ENCODE measurements around the gene DNAAF9. TPM values are rescaled to one million over a fixed set of nuclear protein-coding genes. Genes with fewer than 3 reads are reported as not detected.

DNAAF9 gene
- total RNA-seq, 1 donor from 2014 or later = 18.6 TPM

DNA sequence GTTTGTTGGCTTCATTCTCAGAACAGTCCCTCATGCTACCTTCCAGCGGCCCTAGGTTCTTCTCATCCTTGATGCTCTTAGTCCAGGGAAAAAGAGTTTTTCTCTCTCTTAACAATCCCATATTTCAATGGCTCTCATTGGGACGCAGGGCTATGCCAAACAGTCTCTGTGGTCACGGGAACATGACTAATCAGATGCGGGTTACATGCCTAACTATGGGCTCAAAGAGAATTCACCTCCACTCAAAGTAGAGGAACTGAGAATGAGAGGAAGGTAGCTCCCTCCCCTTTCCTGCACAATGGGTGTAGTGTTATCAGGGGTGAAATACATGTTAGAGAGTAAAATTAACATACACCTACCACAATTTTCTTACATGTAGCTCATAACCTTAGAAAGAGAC is 45.2 kb upstream of the DNAAF9 start:
- no peak for TF ChIP-seq EZH2 (IDR thresholded peaks at IDR 0.05; ENCODE audit: insufficient read depth, low read length)
- TF ChIP-seq, protein P1, sequence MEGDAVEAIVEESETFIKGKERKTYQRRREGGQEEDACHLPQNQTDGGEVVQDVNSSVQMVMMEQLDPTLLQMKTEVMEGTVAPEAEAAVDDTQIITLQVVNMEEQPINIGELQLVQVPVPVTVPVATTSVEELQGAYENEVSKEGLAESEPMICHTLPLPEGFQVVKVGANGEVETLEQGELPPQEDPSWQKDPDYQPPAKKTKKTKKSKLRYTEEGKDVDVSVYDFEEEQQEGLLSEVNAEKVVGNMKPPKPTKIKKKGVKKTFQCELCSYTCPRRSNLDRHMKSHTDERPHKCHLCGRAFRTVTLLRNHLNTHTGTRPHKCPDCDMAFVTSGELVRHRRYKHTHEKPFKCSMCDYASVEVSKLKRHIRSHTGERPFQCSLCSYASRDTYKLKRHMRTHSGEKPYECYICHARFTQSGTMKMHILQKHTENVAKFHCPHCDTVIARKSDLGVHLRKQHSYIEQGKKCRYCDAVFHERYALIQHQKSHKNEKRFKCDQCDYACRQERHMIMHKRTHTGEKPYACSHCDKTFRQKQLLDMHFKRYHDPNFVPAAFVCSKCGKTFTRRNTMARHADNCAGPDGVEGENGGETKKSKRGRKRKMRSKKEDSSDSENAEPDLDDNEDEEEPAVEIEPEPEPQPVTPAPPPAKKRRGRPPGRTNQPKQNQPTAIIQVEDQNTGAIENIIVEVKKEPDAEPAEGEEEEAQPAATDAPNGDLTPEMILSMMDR (IDR thresholded peaks at IDR 0.05; ENCODE audit: insufficient read depth, low read depth, low read length) = no peak

DNA sequence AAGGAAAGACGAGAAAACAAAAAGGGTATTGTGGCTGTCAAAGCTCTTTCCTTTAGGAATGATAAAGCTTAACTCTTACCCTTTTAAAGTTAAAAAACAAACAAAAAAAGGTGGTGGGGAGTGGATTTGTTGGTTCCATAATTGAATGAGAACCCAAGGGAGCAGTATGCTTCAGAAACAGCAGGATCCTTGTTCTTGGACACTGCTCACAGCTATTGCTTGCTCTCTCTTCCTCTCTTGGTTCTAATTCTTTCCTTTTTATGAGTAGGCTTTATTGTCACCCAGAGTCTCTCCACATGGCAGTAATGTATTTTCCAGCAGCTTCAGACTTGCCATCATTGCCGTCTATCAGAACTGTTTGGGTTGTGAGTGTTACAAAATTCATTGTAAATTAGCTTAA is 44.7 kb upstream of the DNAAF9 start:
- no peak overlapping the region for H3K27ac ChIP-seq (ENCODE audit: low read depth, low read length)
- DNase-seq (ENCODE audit: low read depth) (no peak), FAIRE-seq (no peak)
- H4K20me1 ChIP-seq (ENCODE audit: insufficient read depth, low read length) = no peaks in the 10 kb centered on the region
- no peak overlapping the region for H3K4me2 ChIP-seq (ENCODE audit: low read length)
- peaks cover 13% of the 10 kb centered on the region for H3K27me3 ChIP-seq (ENCODE audit: insufficient read depth, low read length)
- no peaks in the 10 kb centered on the region for H3K79me2 ChIP-seq (ENCODE audit: insufficient read depth, low read length)
- H3K27me3 Mint-ChIP-seq (ENCODE audit: low read depth, unreplicated experiment) = no peaks in the 10 kb centered on the region
- TF ChIP-seq, protein P1 (IDR thresholded peaks at IDR 0.05; ENCODE audit: insufficient read depth, low read depth, low read length) = no peak
- no peak for TF ChIP-seq EZH2 (IDR thresholded peaks at IDR 0.05; ENCODE audit: insufficient read depth, low read length)
- no peak overlapping the region for H2AFZ ChIP-seq (ENCODE audit: low read depth, low read length)
- H3K9me3 ChIP-seq (ENCODE audit: insufficient read depth, low read depth, low read length) = no peaks in the 10 kb centered on the region
- no peaks in the 10 kb centered on the region for H3K36me3 ChIP-seq (ENCODE audit: insufficient read depth, low read length)
- no peaks in the 10 kb centered on the region for H3K4me1 Mint-ChIP-seq (ENCODE audit: low read depth, unreplicated experiment)
- no peak overlapping the region for H3K4me3 Mint-ChIP-seq (ENCODE audit: unreplicated experiment)
- H3K36me3 Mint-ChIP-seq (ENCODE audit: low read depth, unreplicated experiment) = no peaks in the 10 kb centered on the region
- H3K9me3 Mint-ChIP-seq (ENCODE audit: unreplicated experiment) = no peaks in the 10 kb centered on the region
- H3K4me1 ChIP-seq (ENCODE audit: insufficient read depth, low read length) = no peaks in the 10 kb centered on the region
- H3K9ac ChIP-seq (ENCODE audit: low read length) = no peak overlapping the region
- no peak overlapping the region for H3K4me3 ChIP-seq (ENCODE audit: insufficient read depth, low read depth, low read length)
- no peak overlapping the region for H3K27ac Mint-ChIP-seq (ENCODE audit: unreplicated experiment)

More for the DNA sequence above, 45.2 kb upstream of the DNAAF9 start:
- H3K36me3 Mint-ChIP-seq (ENCODE audit: low read depth, unreplicated experiment) = no peaks in the 10 kb centered on the region
- no peak overlapping the region for H2AFZ ChIP-seq (ENCODE audit: low read depth, low read length)
- H3K4me2 ChIP-seq (ENCODE audit: low read length) = no peak overlapping the region
- no peaks in the 10 kb centered on the region for H4K20me1 ChIP-seq (ENCODE audit: insufficient read depth, low read length)
- H3K4me3 ChIP-seq (ENCODE audit: insufficient read depth, low read depth, low read length) = no peak overlapping the region
- H3K27me3 ChIP-seq (ENCODE audit: insufficient read depth, low read length) = peaks cover 14% of the 10 kb centered on the region
- H3K9me3 Mint-ChIP-seq (ENCODE audit: unreplicated experiment) = no peaks in the 10 kb centered on the region
- H3K27ac Mint-ChIP-seq (ENCODE audit: unreplicated experiment) = no peak overlapping the region
- no peak overlapping the region for H3K27ac ChIP-seq (ENCODE audit: low read depth, low read length)
- H3K79me2 ChIP-seq (ENCODE audit: insufficient read depth, low read length) = no peaks in the 10 kb centered on the region
- H3K4me1 Mint-ChIP-seq (ENCODE audit: low read depth, unreplicated experiment) = no peaks in the 10 kb centered on the region
- no peak overlapping the region for H3K9ac ChIP-seq (ENCODE audit: low read length)
- H3K4me3 Mint-ChIP-seq (ENCODE audit: unreplicated experiment) = no peak overlapping the region
- FAIRE-seq (no peak), DNase-seq (ENCODE audit: low read depth) (no peak)
- no peaks in the 10 kb centered on the region for H3K4me1 ChIP-seq (ENCODE audit: insufficient read depth, low read length)
- H3K27me3 Mint-ChIP-seq (ENCODE audit: low read depth, unreplicated experiment) = peaks cover 4% of the 10 kb centered on the region
- no peaks in the 10 kb centered on the region for H3K36me3 ChIP-seq (ENCODE audit: insufficient read depth, low read length)
- H3K9me3 ChIP-seq (ENCODE audit: insufficient read depth, low read depth, low read length) = no peaks in the 10 kb centered on the region

DNA sequence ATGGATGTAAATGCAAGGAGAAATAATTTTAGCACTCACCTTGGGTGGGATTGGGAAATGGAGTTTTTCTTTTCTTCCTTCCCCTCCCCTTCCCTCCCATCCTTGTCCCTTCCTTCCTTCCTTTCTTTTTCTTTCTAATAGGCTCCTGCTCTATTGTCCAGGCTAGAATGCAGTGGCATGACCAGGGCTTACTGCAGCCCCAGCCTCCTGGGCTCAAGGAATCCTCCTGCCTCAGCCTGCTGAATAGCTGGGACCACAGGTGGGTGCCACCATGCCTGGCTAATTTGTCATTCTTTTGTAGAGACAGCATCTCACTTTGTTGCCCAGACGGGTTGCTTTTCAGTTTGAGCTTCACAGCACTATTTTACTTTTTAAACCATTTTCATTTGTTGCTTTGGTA is 41.9 kb upstream of the DNAAF9 start:
- Histone ChIP-seq H3K4me1 (ENCODE audit: insufficient read depth, low read length) (no peaks in the 10 kb centered on the region), H3K27ac (ENCODE audit: low read depth, low read length) (no peak overlapping the region), H3K9ac (ENCODE audit: low read length) (no peak overlapping the region), H3K36me3 (ENCODE audit: insufficient read depth, low read length) (no peaks in the 10 kb centered on the region), H3K79me2 (ENCODE audit: insufficient read depth, low read length) (no peaks in the 10 kb centered on the region), H3K9me3 (ENCODE audit: insufficient read depth, low read depth, low read length) (no peaks in the 10 kb centered on the region), H3K4me2 (ENCODE audit: low read length) (no peak overlapping the region), H2AFZ (ENCODE audit: low read depth, low read length) (no peak overlapping the region), H4K20me1 (ENCODE audit: insufficient read depth, low read length) (no peaks in the 10 kb centered on the region), H3K4me3 (ENCODE audit: insufficient read depth, low read depth, low read length) (no peak overlapping the region), H3K27me3 (ENCODE audit: insufficient read depth, low read length) (peaks cover 11% of the 10 kb centered on the region)
- Mint-ChIP-seq H3K9me3 (ENCODE audit: unreplicated experiment) (no peaks in the 10 kb centered on the region), H3K27me3 (ENCODE audit: low read depth, unreplicated experiment) (no peaks in the 10 kb centered on the region), H3K27ac (ENCODE audit: unreplicated experiment) (no peak overlapping the region), H3K4me3 (ENCODE audit: unreplicated experiment) (no peak overlapping the region), H3K36me3 (ENCODE audit: low read depth, unreplicated experiment) (no peaks in the 10 kb centered on the region), H3K4me1 (ENCODE audit: low read depth, unreplicated experiment) (no peaks in the 10 kb centered on the region)
- DNase-seq (ENCODE audit: low read depth) (no peak), FAIRE-seq (no peak)
- TF ChIP-seq EZH2 (IDR thresholded peaks at IDR 0.05; ENCODE audit: insufficient read depth, low read length) = no peak
- TF ChIP-seq, protein P1 (IDR thresholded peaks at IDR 0.05; ENCODE audit: insufficient read depth, low read depth, low read length) = no peak
